B cell (primary cell): Measurements from ENCODE around the gene PLK3.

ENCODE experiments used
- CTCF ChIP-seq: fragments of 200-600 bp; IDR thresholded peaks from one replicate; pipeline ENCODE4 v1.8.0; 2022; ENCODE audit warnings: antibody characterized with exemption, mild to moderate bottlenecking
- EZH2 ChIP-seq: IDR thresholded peaks from 2 replicates; pipeline ENCODE4 v1.6.1; 2012; ENCODE audit warnings: borderline replicate concordance, low read depth, mild to moderate bottlenecking, moderate library complexity, low read length; ENCODE audit not compliant: insufficient read depth, poor library complexity, severe bottlenecking

GRCh38 chr1:44827197-44828002 is 27.2 kb downstream of the PLK3 start:
- TF ChIP-seq EZH2 (no peak), CTCF (no peak)
